AG04450 (cell line): ENCODE data around the gene CHAC1. TPM values are rescaled to one million over a fixed set of nuclear protein-coding genes. Genes with fewer than 3 reads are reported as not detected.

ENCODE experiments used
- CTCF ChIA-PET: fragments of 300-600, 350-600 bp; formaldehyde crosslinking; extraction: SDS; loops from one replicate; lab custom pipeline; 2022; ENCODE audit warnings: antibody characterized with exemption, inconsistent platforms; lab: Charles Lee
- POLR2A ChIA-PET: fragments of 350-600 bp; formaldehyde crosslinking; extraction: SDS; loops from one replicate; lab custom pipeline; 2021; ENCODE audit warnings: antibody characterized with exemption, inconsistent platforms; lab: Yijun Ruan, JAX
- DNase-seq: peaks from one replicate; pipeline ENCODE4 v3.0.0-alpha.2; 2011; ENCODE audit warnings: low read depth, low spot score
- H3K27ac ChIP-seq: one replicate; pipeline ENCODE4 v1.5.1; 2012; ENCODE audit warnings: low read depth, low read length, control low read depth
- H3K27me3 ChIP-seq: one replicate; pipeline ENCODE4 v1.6.0; 2012; ENCODE audit warnings: low read length; ENCODE audit not compliant: control insufficient read depth, insufficient read depth
- H3K4me3 ChIP-seq: 2 replicates; pipeline ENCODE4 v1.5.1; 2011; ENCODE audit warnings: mild to moderate bottlenecking, low read depth, low read length, control low read depth
- H3K9me3 ChIP-seq: 2 replicates; pipeline ENCODE4 v1.5.1; 2012; ENCODE audit warnings: low read length; ENCODE audit not compliant: control insufficient read depth, insufficient read depth
- polyA plus RNA-seq: library from polyadenylated mRNA; depleted of rRNA; stranded (reverse); fragments of >200 nt; gene quantifications from 2 replicates; pipeline ENCODE4 v1.2.3, GENCODE V29; 2011
- TF ChIP-seq, protein P1 (sequence below): IDR thresholded peaks from 2 replicates; pipeline ENCODE4 v1.5.1; 2011; ENCODE audit warnings: low read depth, low read length, control low read depth, inconsistent platforms

CHAC1 gene
- polyA plus RNA-seq, 1 experiment: 106 TPM

DNA sequence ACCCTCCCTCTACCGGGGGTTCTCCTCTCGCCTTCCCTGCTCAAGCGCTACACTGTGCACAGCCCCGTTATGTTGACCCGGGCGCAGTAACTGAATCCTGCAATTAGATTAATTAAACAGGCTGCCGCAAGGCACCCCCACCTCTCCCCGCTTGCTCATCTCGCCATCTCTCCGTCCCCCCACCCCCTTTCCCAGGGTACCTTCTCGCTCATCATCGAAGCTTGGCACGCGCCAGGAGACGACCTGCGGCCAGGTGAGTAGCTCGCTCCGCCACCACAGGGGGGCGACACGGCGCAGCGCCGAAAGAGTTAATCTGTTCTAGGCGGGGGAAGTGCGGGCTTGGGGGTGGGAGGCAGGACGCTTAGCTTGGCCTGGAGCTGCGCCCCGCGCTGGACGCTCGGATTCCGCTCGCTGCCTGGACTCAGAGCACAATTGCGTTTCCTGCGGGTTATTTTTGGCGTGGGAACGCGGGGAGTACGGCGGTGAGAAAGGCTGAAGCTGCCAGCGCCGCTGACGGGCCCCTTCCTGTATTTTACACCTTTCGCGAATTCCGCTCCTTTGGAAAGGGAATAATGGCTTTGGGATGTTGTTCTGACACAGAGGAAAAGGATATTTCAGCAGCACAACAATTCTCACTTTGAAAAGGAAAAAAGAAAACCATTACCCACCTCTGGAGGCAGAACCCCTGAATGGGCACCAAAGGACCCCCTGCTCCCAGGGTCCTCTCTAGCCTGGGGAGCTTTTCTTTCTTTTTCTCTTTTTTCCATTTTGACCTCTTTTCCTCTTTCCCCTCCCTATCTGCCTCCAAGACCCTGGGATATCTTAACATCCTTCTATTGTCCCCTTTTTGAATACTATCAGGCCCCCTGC, 22.6 kb upstream of the CHAC1 start:
- Histone ChIP-seq H3K9me3 (no peaks in the 10 kb centered on the region; the same call in 1 of the 2 replicates), H3K27ac (no peak overlapping the region), H3K27me3 (peaks cover 34% of the 10 kb centered on the region), H3K4me3 (peak overlapping the region; percentile 63)
- no peak for DNase-seq
- TF ChIP-seq, protein P1, sequence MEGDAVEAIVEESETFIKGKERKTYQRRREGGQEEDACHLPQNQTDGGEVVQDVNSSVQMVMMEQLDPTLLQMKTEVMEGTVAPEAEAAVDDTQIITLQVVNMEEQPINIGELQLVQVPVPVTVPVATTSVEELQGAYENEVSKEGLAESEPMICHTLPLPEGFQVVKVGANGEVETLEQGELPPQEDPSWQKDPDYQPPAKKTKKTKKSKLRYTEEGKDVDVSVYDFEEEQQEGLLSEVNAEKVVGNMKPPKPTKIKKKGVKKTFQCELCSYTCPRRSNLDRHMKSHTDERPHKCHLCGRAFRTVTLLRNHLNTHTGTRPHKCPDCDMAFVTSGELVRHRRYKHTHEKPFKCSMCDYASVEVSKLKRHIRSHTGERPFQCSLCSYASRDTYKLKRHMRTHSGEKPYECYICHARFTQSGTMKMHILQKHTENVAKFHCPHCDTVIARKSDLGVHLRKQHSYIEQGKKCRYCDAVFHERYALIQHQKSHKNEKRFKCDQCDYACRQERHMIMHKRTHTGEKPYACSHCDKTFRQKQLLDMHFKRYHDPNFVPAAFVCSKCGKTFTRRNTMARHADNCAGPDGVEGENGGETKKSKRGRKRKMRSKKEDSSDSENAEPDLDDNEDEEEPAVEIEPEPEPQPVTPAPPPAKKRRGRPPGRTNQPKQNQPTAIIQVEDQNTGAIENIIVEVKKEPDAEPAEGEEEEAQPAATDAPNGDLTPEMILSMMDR: peak; percentile 72
- ChIA-PET CTCF (interaction anchor here (0.5 to 3.0 kb wide), 12 partner anchors 9 to 292 kb away, joined by 3 to 30 read pairs (median 6); no protein-coding TSS in a partner anchor), POLR2A (interaction anchor here (0.5 to 3.1 kb wide), 6 partner anchors 11 to 91 kb away, joined by 3 to 14 read pairs (median 7); partner anchors contain the start of gene CHAC1)

DNA sequence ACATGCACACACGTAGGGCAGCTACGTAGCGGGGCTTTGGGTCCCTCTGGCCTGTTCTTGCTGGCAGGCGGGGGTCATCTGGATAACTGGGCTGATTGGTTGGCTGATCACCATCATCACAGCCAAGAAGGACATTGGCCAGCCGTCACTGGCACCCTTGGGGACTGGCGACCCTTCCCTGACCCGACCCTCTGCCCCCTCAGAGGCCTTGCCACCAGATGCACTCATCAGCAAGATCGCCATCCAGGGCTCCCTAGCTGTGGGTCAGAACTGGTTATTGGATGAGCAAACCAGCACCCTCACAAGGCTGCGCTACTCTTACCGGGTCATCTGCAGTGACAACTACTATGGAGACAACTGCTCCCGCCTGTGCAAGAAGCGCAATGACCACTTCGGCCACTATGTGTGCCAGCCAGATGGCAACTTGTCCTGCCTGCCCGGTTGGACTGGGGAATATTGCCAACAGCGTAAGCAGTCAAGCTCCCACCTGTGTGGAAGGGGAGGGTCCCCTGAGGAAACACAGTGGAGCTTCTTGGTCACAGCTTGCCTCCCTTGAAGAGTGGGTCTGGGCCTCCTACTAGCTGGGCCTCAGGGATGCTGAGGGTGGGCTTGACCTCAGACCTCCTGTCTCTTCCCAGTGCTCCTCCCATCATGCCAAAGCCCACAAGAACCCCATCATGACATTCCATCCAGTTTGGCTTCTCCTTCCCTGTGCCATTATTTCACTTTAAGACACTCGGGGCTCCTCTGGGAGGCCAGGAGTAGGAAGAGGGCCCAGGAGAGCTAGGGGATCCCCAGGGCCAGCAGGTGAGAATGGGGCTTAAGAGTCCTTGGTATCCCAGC, 21.8 kb upstream of the CHAC1 start:
- Histone ChIP-seq H3K4me3 (peak overlapping the region; percentile 63), H3K9me3 (no peaks in the 10 kb centered on the region; the same call in 1 of the 2 replicates), H3K27me3 (peaks cover 26% of the 10 kb centered on the region), H3K27ac (no peak overlapping the region)
- ChIA-PET POLR2A (interaction anchor here (1.7 to 3.1 kb wide), 2 partner anchors 10 to 22 kb away, joined by 7 to 14 read pairs; partner anchors contain the start of gene CHAC1), CTCF (interaction anchor here (0.6 to 3.0 kb wide), 7 partner anchors 10 to 114 kb away, joined by 3 to 30 read pairs (median 5); no protein-coding TSS in a partner anchor)
- TF ChIP-seq, protein P1: no peak
- DNase-seq: no peak

DNA sequence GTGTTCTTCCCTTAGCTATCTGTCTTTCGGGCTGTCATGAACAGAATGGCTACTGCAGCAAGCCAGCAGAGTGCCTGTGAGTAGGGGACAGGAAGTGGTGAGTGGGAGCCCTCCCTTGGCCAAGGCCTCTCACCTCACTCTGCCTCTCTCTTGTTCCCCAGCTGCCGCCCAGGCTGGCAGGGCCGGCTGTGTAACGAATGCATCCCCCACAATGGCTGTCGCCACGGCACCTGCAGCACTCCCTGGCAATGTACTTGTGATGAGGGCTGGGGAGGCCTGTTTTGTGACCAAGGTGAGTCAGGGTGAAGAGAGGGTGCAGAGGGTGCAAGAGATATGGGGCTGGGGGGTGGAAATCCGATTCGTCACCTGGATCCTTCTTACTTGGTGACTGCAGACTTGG, 21.1 kb upstream of the CHAC1 start:
- TF ChIP-seq, protein P1: no peak
- ChIA-PET POLR2A (no interaction called here), CTCF (interaction anchor here (0.6 to 3.0 kb wide), 5 partner anchors 10 to 113 kb away, joined by 3 to 30 read pairs (median 5); no protein-coding TSS in a partner anchor)
- no peak overlapping the region for H3K4me3 ChIP-seq
- H3K9me3 ChIP-seq: no peaks in the 10 kb centered on the region; the same call in 1 of the 2 replicates
- peaks cover 20% of the 10 kb centered on the region for H3K27me3 ChIP-seq
- no peak overlapping the region for H3K27ac ChIP-seq
- no peak for DNase-seq

- TF ChIP-seq, protein P1: no peak
- DNase-seq: no peak
- ChIA-PET CTCF (interaction anchor here (1.2 kb wide), 1 partner anchor 9 kb away, joined by 10 read pairs; no protein-coding TSS in a partner anchor), POLR2A (no interaction called here)
- Histone ChIP-seq H3K9me3 (no peaks in the 10 kb centered on the region; the same call in 1 of the 2 replicates), H3K27ac (no peak overlapping the region), H3K27me3 (peaks cover 14% of the 10 kb centered on the region), H3K4me3 (no peak overlapping the region)
These were observed 20.4 kb upstream of the CHAC1 start for GRCh38 chr15:40932649-40933516.
